Measurements from ENCODE around the gene LEP. TPM values are rescaled to one million over a fixed set of nuclear protein-coding genes. Genes with fewer than 3 reads are reported as not detected.
A peak's percentile ranks its signal among the peaks of the same experiment; 100 is the strongest.

LEP gene
- total RNA-seq, 1 donor: under 0.01 TPM

- H3K4me3 ChIP-seq (ENCODE audit: low read depth, low read length): no peak overlapping the region
- no peak for TF ChIP-seq CTCF (IDR thresholded peaks at IDR 0.05; ENCODE audit: insufficient read depth, low read length)
- no peak for DNase-seq (ENCODE audit: low read depth)
These were observed 23.0 kb upstream of the LEP start for GRCh38 chr7:128217967-128218652.

GRCh38 chr7:128219636-128220035, 21.4 kb upstream of the LEP start:
- H3K4me3 ChIP-seq (ENCODE audit: low read depth, low read length): no peak overlapping the region
- TF ChIP-seq CTCF (IDR thresholded peaks at IDR 0.05; ENCODE audit: insufficient read depth, low read length): no peak
- DNase-seq (ENCODE audit: low read depth): no peak

GRCh38 chr7:128221929-128222403, 19.1 kb upstream of the LEP start:
- no peak for TF ChIP-seq CTCF (IDR thresholded peaks at IDR 0.05; ENCODE audit: insufficient read depth, low read length)
- no peak overlapping the region for H3K4me3 ChIP-seq (ENCODE audit: low read depth, low read length)
- peak; percentile 53 for DNase-seq (ENCODE audit: low read depth)

- no peak for TF ChIP-seq CTCF (IDR thresholded peaks at IDR 0.05; ENCODE audit: insufficient read depth, low read length)
- no peak for DNase-seq (ENCODE audit: low read depth)
- no peak overlapping the region for H3K4me3 ChIP-seq (ENCODE audit: low read depth, low read length)
These were observed 14.7 kb upstream of the LEP start for GRCh38 chr7:128226132-128226980.

- H3K4me3 ChIP-seq (ENCODE audit: low read depth, low read length): no peak overlapping the region
- no peak for TF ChIP-seq CTCF (IDR thresholded peaks at IDR 0.05; ENCODE audit: insufficient read depth, low read length)
- DNase-seq (ENCODE audit: low read depth): no peak
These were observed 13.8 kb upstream of the LEP start for GRCh38 chr7:128227271-128227670.

- no peak for TF ChIP-seq CTCF (IDR thresholded peaks at IDR 0.05; ENCODE audit: insufficient read depth, low read length)
- DNase-seq (ENCODE audit: low read depth): no peak
- no peak overlapping the region for H3K4me3 ChIP-seq (ENCODE audit: low read depth, low read length)
These were observed 10.1 kb upstream of the LEP start for GRCh38 chr7:128231021-128231420.
